Measurements from ENCODE around the gene C1QTNF12.
A peak's percentile ranks its signal among the peaks of the same experiment; 100 is the strongest.

The C1QTNF12 gene

GRCh38 chr1:1231400-1232207 is 14.9 kb downstream of the C1QTNF12 start, which contains the start of gene SDF4:
Gene SDF4, minus strand, starts transcription at chr1:1232001. Its CDS starts 3,229 bp downstream, at chr1:1228772.
- H3K27ac ChIP-seq = peak within 1 kb of the TSS; percentile 78
- DNase-seq (ENCODE audit: low read depth, low spot score) = peak; percentile 79

DNA sequence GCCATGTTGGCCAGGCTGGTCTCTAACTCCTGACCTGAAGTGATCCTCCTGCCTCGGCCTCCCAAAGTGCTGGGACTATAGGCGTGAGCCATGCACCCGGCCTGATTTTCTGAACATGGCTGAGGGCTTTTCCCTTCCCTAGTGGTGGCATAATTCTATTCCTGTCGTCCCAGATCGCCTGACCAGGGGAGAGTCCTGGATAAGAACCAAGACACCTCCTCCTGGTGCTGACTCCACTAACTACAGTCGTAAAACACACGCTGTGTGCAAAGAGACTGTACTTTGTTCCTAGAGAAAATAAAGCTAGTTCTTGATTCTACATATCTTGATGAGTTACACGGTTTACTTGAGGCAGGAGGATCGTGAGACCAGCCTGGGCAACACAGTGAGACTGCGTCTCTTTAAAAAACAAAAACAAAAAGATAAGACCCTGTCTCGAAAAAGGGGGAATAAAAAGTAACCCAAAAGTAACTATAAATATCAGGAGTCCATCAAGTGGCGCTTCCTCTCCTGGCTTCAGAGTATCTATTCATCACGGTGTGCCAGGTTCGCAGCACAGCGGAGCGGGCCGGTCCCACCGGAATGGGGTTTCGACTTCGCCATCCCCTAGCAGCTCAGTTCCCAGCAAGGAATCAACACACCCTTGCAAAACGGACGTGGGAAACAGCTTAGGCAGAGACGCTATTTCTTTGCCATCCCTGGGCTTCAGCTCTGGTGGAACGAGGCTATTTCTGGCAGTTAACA is 15.7 kb downstream of the C1QTNF12 start:
- peak overlapping the region; percentile 78 for H3K27ac ChIP-seq
- peak; percentile 14 for DNase-seq (ENCODE audit: low read depth, low spot score)

GRCh38 chr1:1229770-1230169 is 16.8 kb downstream of the C1QTNF12 start:
- H3K27ac ChIP-seq = no peak overlapping the region
- DNase-seq (ENCODE audit: low read depth, low spot score) = no peak

GRCh38 chr1:1228596-1229321 is 17.8 kb downstream of the C1QTNF12 start:
- no peak overlapping the region for H3K27ac ChIP-seq
- DNase-seq (ENCODE audit: low read depth, low spot score) = no peak

DNA sequence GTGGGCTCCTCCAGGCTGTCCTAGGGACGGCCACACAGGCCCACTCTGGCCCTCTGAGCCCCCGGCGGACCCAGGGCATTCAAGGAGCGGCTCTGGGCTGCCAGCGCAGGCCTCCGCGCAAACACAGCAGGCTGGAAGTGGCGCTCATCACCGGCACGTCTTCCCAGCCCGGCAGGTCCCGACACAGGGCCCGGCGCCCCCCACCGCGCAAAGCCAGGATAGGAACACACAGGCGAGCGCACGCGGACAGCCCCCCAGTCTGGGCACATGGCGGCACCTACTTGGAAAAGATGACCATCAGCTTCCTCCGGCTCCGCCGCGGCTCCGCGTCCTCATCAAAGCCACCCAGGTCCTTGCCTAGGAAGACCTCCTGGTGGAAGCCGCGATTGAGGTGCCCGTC is 18.3 kb downstream of the C1QTNF12 start:
- DNase-seq (ENCODE audit: low read depth, low spot score) = no peak

GRCh38 chr1:1227386-1227785 is 19.1 kb downstream of the C1QTNF12 start:
- H3K27ac ChIP-seq = no peak overlapping the region
- no peak for DNase-seq (ENCODE audit: low read depth, low spot score)

More for the DNA sequence above, 18.3 kb downstream of the C1QTNF12 start:
- H3K27ac ChIP-seq = no peak overlapping the region

- DNase-seq (ENCODE audit: low read depth, low spot score) = no peak
- no peak overlapping the region for H3K27ac ChIP-seq
These were observed 19.8 kb downstream of the C1QTNF12 start for GRCh38 chr1:1226566-1227362.

GRCh38 chr1:1225913-1226312 is 20.6 kb downstream of the C1QTNF12 start:
- no peak for DNase-seq (ENCODE audit: low read depth, low spot score)
- H3K27ac ChIP-seq = no peak overlapping the region

DNA sequence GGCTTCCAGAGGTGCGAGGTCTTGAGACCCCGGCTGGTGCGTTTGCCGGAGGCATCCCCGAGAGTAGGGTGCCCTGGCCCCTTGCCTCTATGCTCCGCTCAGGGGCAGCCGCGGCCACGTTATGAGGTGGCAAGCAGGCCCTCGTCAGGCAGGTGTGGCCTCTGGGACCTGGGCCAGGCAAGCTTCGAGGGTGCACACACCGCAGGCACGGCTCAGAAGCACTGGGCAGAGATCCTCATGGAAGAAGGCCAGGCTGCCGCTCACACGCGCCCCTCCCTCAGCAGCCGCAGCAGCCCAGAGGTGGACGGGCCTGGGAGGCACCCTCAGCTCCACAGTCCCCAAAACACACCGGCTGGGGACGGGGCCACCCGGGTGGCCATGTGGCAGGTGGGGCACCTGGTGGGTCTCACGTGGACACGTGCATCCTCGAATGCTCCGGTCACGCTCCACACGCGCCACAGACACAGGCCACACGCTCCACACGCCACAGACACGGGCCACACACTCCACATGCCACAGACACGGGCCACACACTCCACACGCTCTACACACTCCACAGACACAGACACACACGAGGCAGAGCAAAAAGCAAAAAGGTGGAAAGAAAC is 21.2 kb downstream of the C1QTNF12 start:
- no peak for DNase-seq (ENCODE audit: low read depth, low spot score)
- H3K27ac ChIP-seq = no peak overlapping the region

DNA sequence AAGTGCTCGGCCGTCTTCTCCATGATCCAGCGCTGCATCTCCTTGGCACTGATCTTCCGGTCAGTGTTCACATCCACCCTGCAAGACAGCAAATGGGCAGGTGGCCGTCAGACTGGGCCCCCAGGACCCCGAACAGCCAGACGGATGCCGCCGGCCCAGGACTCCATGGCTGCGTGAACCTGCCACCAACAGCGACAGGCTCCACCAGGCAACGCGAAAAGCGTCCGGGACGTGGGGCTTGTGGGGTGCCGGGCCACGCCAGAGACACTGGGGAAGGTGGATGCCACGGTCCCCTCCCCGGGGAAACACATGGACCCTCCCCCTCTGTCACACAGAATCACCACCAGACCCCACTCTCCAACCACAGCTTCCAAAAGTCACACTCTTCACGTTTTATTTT is 22.6 kb downstream of the C1QTNF12 start:
- H3K27ac ChIP-seq = no peak overlapping the region

DNA sequence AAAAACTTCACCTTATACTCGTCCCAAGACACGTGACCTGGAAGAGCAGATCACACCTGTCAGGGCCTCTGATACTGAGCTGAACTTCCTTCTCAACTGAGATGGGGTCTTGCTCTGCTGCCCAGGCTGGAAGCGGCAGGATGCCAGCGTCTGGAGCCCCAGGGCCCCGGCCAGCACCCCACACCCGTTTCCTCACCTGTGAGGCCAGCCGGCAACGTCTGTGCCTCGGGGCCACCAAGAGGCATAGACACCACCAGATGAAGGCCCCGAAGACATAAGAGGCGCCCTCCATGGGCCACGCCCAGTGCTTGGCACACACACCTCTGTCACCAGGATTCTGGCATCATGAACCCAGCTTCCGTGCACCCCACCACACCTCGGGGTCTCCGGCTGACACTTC is 23.2 kb downstream of the C1QTNF12 start:
- H3K27ac ChIP-seq = no peak overlapping the region
- DNase-seq (ENCODE audit: low read depth, low spot score) = no peak

More for the DNA sequence above, 22.6 kb downstream of the C1QTNF12 start:
- DNase-seq (ENCODE audit: low read depth, low spot score) = no peak

- no peak for DNase-seq (ENCODE audit: low read depth, low spot score)
- H3K27ac ChIP-seq = no peak overlapping the region
These were observed 23.8 kb downstream of the C1QTNF12 start for GRCh38 chr1:1222575-1223225.

GRCh38 chr1:1221887-1222574 is 24.5 kb downstream of the C1QTNF12 start:
- DNase-seq (ENCODE audit: low read depth, low spot score) = no peak
- no peak overlapping the region for H3K27ac ChIP-seq

DNA sequence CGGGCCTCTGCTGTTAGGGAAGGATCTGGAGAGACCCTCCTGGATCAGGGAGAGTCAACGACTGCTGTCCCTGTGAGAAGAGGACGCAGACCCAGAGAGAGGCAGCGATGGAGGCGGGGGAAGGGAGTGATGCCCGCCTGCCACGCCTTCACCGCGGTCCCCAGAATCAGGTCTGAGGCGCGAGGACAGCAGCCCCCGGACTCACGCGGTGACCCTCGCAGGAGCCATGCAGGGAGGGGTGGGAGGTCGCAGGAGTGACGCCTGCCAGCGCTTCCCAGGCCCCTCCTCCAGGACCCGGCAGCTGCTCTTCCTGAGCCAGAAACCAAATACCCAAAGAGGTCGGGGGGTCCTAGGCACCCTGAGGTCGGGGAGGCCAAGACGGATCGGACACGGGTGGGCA is 26.3 kb downstream of the C1QTNF12 start:
- H3K27ac ChIP-seq = no peak overlapping the region
- DNase-seq (ENCODE audit: low read depth, low spot score) = no peak

- no peak overlapping the region for H3K27ac ChIP-seq
- DNase-seq (ENCODE audit: low read depth, low spot score) = no peak
These were observed 27.2 kb downstream of the C1QTNF12 start for GRCh38 chr1:1219341-1219740.

DNA sequence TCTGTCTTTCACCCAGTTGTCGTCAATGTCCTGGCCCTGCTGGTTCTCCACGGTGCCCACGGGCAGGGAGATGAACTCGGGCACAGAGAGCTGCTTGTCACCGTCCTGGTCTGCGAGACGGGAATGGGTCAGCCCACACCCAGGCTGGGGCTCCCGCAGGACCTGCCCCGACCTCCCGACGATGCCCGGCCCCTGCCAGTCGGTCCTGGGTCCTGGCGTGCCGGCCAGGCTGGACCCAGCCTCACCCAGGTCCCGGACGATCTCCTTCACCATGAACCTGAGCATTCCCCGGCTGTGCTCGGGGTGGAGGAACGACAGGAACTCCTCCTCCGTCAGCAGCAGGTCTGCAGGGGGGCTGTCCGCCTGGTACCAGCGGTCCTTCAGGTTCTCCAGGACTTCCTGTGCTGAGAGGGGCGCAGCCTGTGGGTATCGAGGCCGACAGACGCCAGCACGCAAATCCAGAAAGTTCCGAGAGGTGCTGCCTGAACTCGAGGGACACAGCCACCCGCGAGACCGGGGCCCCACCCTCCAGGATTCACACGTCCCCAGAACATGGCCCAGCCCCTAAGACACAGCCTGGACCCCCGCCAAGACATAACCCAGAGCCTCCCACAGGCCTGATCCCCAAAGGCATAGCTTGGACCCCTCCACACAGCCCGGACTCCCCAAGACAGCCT is 27.9 kb downstream of the C1QTNF12 start:
- no peak overlapping the region for H3K27ac ChIP-seq

DNA sequence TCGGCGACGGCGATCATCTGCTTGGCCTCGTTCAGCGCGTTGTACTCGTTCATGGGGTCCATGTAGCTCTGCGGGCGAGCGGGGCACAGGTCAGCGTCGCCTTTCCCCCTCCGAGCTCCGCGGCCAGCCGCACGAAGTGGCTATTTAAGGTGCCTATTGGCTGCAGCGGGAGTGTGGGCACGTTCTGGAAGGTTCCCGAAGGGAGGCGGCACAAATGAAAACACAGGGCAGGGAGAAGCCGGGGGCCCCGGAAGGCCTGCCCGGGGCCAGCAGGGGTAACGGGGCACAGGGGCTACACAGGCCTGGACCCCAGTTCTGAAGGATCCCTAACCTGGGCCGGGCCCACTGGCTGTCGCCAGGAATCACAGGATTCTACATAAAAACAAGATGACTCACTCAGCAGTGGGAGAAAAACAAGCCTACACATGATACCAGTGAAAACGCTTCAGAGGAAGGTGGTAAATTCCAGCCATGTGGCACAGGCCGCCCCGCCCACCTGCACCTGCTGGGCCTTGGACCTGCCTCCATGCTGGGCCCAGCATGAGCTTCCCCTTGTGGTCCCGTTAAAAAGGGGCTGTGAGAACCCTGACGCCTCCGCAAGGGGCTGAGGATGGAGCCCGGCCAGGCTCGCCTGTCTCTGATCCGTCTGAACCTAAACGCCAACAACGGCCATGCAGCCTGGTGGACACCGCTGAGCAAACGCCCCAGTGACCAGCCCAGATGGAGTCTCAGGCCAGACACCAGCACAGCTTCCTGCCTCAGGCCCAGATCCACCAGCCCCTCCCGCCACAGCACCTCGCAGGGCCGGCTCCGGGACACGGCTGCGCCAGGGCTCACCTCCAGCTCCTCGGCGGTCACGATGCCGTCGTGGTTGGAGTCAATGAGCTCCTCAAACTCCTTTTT is 28.6 kb downstream of the C1QTNF12 start:
- peak; percentile 39 for DNase-seq (ENCODE audit: low read depth, low spot score)
- H3K27ac ChIP-seq = no peak overlapping the region

More for the DNA sequence above, 27.9 kb downstream of the C1QTNF12 start:
- DNase-seq (ENCODE audit: low read depth, low spot score) = no peak

Measured in epithelial cell of prostate (primary cell).